GM12891 (cell line): ENCODE data around the gene GATA5.

ENCODE experiments used
- DNase-seq: peaks from one replicate; pipeline ENCODE4 v3.0.0; 2011; ENCODE audit warnings: low spot score; ENCODE audit not compliant: insufficient read length
- FAIRE-seq: peaks from 2 replicates; lab custom pipeline; 2011; peaks lifted over from hg19 to GRCh38; lab: Jason Lieb, UNC
- PAX5 ChIP-seq: IDR thresholded peaks from 2 replicates; pipeline ENCODE4 v1.6.1; 2011; ENCODE audit warnings: low read length, moderate library complexity, mild to moderate bottlenecking; ENCODE audit not compliant: insufficient read depth, severe bottlenecking
- POLR2A ChIP-seq: IDR thresholded peaks from 2 replicates; pipeline ENCODE4 v1.6.1; 2011; ENCODE audit warnings: low read depth, low read length, control low read depth
- POLR2AphosphoS5 ChIP-seq: IDR thresholded peaks from 2 replicates; pipeline ENCODE4 v1.6.1; 2011; ENCODE audit warnings: low read depth, low read length, control low read depth
- POU2F2 ChIP-seq: IDR thresholded peaks from 2 replicates; pipeline ENCODE4 v1.6.1; 2011; ENCODE audit warnings: low read depth, mild to moderate bottlenecking, control low read depth, low read length, moderate library complexity
- SPI1 ChIP-seq: IDR thresholded peaks from 2 replicates; pipeline ENCODE4 v1.6.1; 2011; ENCODE audit warnings: low read depth, low read length, control low read depth
- TAF1 ChIP-seq: IDR thresholded peaks from 2 replicates; pipeline ENCODE4 v1.6.1; 2011; ENCODE audit warnings: low read depth, low read length, control low read depth

The GATA5 gene

GRCh38 chr20:62420846-62421715 lies 54.7 kb downstream of the GATA5 start:
- DNase-seq (no peak), FAIRE-seq (peak; percentile 63)
- TF ChIP-seq TAF1, result no peak
- no peak for TF ChIP-seq POU2F2
- no peak for TF ChIP-seq POLR2AphosphoS5
- no peak for TF ChIP-seq SPI1
- no peak for TF ChIP-seq POLR2A
- no peak for TF ChIP-seq PAX5

DNA sequence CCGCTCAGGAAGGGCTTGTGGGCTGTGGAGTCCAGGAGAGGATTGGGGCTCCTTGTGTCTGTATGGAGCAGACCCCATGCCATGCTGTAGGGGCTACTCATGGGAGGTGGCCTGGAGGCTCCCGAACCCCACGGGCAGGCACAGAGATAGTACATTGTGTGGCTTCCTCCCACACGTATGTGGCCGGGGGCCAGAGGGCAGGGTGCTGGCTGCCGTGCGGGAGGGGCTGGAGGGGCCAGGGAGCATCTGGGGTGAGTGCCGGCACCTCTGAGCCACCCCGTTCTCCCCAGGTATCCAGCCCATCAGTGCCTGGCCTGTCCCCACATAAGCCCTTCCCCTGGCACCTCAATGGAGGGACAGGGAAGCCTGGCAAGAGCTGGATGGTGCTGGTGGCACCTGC lies 56.0 kb downstream of the GATA5 start:
- TF ChIP-seq POLR2A (no peak), TAF1 (no peak), POLR2AphosphoS5 (no peak), PAX5 (no peak), SPI1 (no peak), POU2F2 (no peak)
- no peak for FAIRE-seq

GRCh38 chr20:62418709-62419487 lies 56.9 kb downstream of the GATA5 start:
- TF ChIP-seq POLR2AphosphoS5, result no peak
- no peak for TF ChIP-seq POLR2A
- no peak for TF ChIP-seq POU2F2
- TF ChIP-seq TAF1, result no peak
- no peak for TF ChIP-seq SPI1
- no peak for TF ChIP-seq PAX5
- DNase-seq (no peak), FAIRE-seq (no peak)

More for the DNA sequence above, 56.0 kb downstream of the GATA5 start:
- DNase-seq, result no peak

- TF ChIP-seq POLR2AphosphoS5, result no peak
- TF ChIP-seq PAX5, result no peak
- TF ChIP-seq POU2F2, result no peak
- DNase-seq (no peak), FAIRE-seq (no peak)
Measured at GRCh38 chr20:62417981-62418708, 57.6 kb downstream of the GATA5 start.

GRCh38 chr20:62416651-62417637 lies 58.9 kb downstream of the GATA5 start:
- no peak for FAIRE-seq
- no peak for TF ChIP-seq TAF1
- TF ChIP-seq POU2F2, result no peak
- TF ChIP-seq PAX5, result no peak
- TF ChIP-seq POLR2AphosphoS5, result no peak
- TF ChIP-seq SPI1, result no peak
- TF ChIP-seq POLR2A, result no peak

DNA sequence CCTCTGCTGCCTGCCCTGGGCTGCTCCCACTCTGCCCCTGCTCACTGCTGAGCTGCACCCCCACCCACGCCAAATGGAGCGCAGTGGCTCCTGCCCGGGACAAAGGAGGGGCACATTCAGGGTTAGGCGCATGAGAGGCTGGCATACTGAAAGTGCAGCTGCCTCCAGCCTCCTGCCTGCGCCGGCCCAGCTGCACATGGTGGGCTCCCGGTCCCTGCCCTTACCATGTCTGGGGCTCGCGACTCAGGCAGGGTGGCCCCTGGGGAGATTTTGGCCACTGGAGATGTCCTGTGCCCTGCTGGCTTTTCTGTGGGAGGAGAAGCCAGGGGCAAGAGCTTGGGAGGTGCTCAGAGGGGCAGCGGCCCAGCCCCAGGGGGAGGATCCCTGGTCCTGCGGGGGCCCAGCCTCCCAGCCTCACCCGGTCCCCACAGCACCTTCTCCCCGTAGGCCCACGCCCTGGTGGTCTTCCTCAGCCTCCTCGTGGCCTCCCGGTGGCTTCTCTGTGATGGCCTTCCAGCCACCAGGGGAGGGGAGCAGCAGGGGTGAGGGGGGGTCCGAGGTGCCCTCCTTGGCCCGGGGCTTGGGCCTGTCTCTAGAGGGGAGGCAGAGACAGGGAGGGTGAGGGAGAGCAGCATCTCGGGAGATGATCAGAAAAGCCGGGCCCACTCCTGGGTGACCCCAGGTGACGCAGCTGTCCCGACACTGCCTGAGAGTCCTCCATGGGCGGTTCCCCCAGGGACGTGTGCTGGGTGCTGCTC lies 60.3 kb downstream of the GATA5 start:
- TF ChIP-seq PAX5 (no peak), POLR2A (no peak), POLR2AphosphoS5 (no peak), TAF1 (no peak), SPI1 (no peak), POU2F2 (no peak)
- FAIRE-seq, result no peak
- DNase-seq, result no peak

More at GRCh38 chr20:62416651-62417637, 58.9 kb downstream of the GATA5 start:
- DNase-seq, result no peak

DNA sequence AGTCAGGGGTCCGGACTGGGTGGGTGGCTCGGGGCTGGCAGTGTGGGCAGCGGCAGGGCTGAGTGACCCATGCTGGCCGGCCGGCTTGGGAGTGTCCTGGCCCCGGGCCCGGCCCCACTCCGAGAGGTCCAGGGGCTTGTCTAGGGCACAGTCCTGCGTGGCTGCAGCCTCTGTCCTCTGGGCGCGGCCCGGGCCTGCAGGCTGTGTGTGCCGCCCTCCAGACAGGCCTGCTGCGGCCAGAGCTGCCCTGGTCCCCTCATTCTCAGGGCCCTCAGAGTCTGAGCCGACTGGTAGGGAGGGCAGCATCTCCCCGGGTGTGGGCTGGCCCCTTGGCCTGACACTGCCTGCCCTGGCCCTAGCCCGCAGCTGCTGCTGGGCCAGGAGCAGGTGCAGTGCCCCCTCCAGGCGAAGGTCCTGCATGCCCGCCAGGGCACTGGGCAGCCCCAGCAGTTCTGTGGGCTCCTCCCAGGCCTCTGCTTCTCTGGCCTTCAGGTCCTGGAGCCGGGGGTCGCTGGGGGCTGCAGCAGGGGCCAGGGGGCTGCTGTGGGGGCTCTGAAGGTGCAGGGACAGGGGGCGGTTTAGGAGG lies 61.8 kb downstream of the GATA5 start:
- DNase-seq, result no peak
- no peak for FAIRE-seq
- no peak for TF ChIP-seq POU2F2
- TF ChIP-seq TAF1, result no peak
- no peak for TF ChIP-seq POLR2A
- no peak for TF ChIP-seq POLR2AphosphoS5
- no peak for TF ChIP-seq PAX5
- no peak for TF ChIP-seq SPI1
